Parathyroid adenoma (tissue), 2 donors: Measurements from ENCODE around the gene SPDYE17.
"Not testable (repeated sequence)": the region's sequence is repeated elsewhere in the genome, so short reads cannot be mapped to it uniquely, and the experiment has no call there.

Source experiments
- H2AFZ ChIP-seq: fragments of 300-600 bp; sonication (generic); one replicate; pipeline ENCODE4 v1.7.0; 2017; ENCODE audit warnings: antibody characterized with exemption, mild to moderate bottlenecking
- H3K27ac ChIP-seq: fragments of 300-600 bp; sonication (generic); one replicate; pipeline ENCODE4 v1.7.0; 2017
- H3K27me3 ChIP-seq: fragments of 300-600 bp; sonication (generic); one replicate; pipeline ENCODE4 v1.7.0; 2017; ENCODE audit warnings: low read length; ENCODE audit not compliant: control insufficient read depth, insufficient read depth
- H3K36me3 ChIP-seq: fragments of 300-600 bp; sonication (generic); one replicate; pipeline ENCODE4 v1.7.0; 2017; ENCODE audit warnings: low read length; ENCODE audit not compliant: control insufficient read depth, insufficient read depth
- H3K4me1 ChIP-seq: fragments of 300-600 bp; sonication (generic); one replicate; pipeline ENCODE4 v1.7.0; 2017; ENCODE audit warnings: control low read depth
- H3K4me2 ChIP-seq: fragments of 300-600 bp; sonication (generic); one replicate; pipeline ENCODE4 v1.7.0; 2017; ENCODE audit warnings: low read length
- H3K4me3 ChIP-seq: fragments of 300-600 bp; sonication (generic); one replicate; pipeline ENCODE4 v1.7.0; 2017; ENCODE audit warnings: low read depth, low read length
- H3K79me2 ChIP-seq: fragments of 300-600 bp; sonication (generic); one replicate; pipeline ENCODE4 v1.7.0; 2017; ENCODE audit warnings: control low read depth
- H3K9ac ChIP-seq: fragments of 300-600 bp; sonication (generic); one replicate; pipeline ENCODE4 v1.7.0; 2017; ENCODE audit warnings: mild to moderate bottlenecking
- H3K9me3 ChIP-seq: fragments of 300-600 bp; sonication (generic); one replicate; pipeline ENCODE4 v1.7.0; 2017; ENCODE audit warnings: low read length; ENCODE audit not compliant: control insufficient read depth
- donor health status: primary hyperparathyroidism.

Gene SPDYE17, protein sequence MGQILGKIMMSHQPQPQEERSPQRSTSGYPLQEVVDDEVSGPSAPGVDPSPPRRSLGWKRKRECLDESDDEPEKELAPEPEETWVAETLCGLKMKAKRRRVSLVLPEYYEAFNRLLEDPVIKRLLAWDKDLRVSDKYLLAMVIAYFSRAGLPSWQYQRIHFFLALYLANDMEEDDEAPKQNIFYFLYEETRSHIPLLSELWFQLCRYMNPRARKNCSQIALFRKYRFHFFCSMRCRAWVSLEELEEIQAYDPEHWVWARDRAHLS

DNA sequence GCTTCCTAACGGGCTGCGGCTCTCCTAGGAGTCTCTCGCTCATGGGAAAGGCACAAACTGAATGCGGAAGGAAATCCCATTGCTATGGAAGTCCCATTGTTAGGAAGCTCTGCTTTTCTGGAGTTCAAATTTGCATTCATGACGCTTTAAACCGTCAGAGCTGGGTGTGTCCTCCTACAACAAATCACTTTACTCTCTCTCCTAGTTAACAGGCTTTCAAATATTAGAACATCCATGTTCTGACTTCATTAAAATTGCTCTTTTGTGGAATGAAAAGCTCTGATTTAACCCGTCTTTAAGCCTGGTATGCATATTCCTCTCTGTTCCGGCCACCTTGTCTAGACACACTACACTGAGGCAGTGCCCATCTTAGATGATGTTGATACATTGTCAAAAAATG lies at the start of gene SPDYE17:
Gene SPDYE17 (minus strand): TSS at position 101 of the 400 bp plus-strand sequence. CDS start 1,791 bp downstream, outside the sequence.
- H3K4me1 ChIP-seq, H3K27me3 ChIP-seq, H3K27ac ChIP-seq, H3K9ac ChIP-seq, H3K36me3 ChIP-seq, H3K79me2 ChIP-seq, H3K9me3 ChIP-seq, H2AFZ ChIP-seq, H3K4me2 ChIP-seq, H3K4me3 ChIP-seq: not testable (repeated sequence)

DNA sequence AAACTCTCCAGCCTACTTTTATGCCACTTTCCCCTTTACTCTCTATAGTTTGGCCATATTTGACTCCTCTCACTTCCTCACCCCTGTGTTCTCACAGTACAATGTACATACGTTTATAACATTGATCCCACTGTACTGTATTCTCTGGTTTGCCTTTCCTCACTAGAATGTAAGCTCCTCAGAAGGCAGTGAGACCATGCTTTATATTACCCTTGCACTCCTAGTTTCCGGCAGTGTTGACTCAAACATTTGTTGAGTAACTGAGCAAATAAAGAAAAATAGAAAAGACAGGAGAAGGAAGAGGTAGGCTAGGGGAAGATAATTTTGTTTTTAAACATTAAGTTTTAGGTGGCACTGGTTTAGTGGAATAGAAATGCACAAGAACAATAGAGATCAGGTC lies 48.1 kb upstream of the SPDYE17 start:
- not testable (repeated sequence) for H3K4me3 ChIP-seq, H3K9me3 ChIP-seq, H3K4me1 ChIP-seq

DNA sequence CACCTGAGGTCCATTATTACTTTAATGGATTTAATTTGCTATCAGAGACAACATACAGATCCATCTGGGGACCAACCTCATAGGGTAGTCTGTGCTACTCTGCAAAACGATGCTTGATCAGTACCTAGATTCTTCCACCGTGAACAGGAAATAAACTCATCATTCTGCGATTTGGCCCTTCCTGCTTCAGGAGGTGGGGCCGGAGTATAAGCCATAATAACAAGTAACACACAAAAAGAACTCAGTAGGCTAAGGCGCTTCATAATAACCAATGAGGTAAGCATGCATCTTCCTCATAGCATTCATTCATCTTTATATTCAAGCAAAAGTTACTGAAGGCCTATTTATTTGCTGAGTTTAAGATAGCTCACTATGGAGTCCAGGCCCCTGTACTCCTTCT lies 47.5 kb upstream of the SPDYE17 start:
- not testable (repeated sequence) for H3K9me3 ChIP-seq, H3K4me2 ChIP-seq, H3K27me3 ChIP-seq, H3K27ac ChIP-seq, H3K9ac ChIP-seq, H3K4me1 ChIP-seq, H3K4me3 ChIP-seq, H3K36me3 ChIP-seq, H2AFZ ChIP-seq, H3K79me2 ChIP-seq

More for the DNA sequence above, 48.1 kb upstream of the SPDYE17 start:
- H3K27ac ChIP-seq, H3K36me3 ChIP-seq, H3K9ac ChIP-seq, H3K27me3 ChIP-seq, H2AFZ ChIP-seq, H3K79me2 ChIP-seq, H3K4me2 ChIP-seq: not testable (repeated sequence)

DNA sequence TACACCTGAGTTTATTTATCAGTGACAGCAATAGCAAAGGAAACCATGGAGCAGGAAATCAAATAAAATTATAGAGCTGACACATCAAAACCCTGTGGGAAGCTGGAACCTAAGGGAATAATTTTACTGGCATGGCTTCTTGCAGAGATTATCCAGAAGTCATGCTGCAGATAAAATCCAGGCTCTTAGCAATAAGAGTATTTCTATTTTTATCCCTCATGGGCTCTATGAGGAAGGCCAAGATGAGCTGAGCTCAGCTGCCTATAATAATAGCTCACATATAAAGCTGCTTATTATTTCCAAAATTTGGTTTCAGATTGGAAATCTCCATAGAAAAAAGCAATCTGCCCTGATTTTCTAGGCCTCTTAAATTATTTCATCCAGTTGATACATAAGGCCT lies 47.0 kb upstream of the SPDYE17 start:
- not testable (repeated sequence) for H3K9ac ChIP-seq, H3K9me3 ChIP-seq, H3K36me3 ChIP-seq, H3K4me2 ChIP-seq, H3K4me1 ChIP-seq, H3K4me3 ChIP-seq, H3K27ac ChIP-seq, H2AFZ ChIP-seq, H3K79me2 ChIP-seq, H3K27me3 ChIP-seq

DNA sequence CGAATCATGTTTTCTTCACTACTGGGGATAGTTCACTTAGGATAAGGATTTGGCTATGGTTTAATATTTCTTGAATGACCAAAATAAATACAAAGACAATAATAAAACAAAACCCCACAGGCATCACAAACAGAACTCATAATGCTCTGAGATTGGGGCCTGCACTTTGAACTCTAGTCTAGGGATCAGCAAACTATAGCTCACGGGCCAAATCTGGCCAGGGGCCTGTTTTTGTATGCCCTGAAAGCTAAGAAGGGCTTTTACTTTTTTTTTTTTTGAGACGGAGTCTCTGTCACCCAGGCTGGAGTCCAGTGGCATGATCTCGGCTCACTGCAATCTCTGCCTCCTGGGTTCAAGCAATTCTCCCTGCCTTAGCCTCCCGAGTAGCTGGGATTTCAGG lies 44.9 kb upstream of the SPDYE17 start:
- not testable (repeated sequence) for H3K4me3 ChIP-seq, H3K4me2 ChIP-seq, H3K9me3 ChIP-seq, H3K27me3 ChIP-seq, H3K9ac ChIP-seq, H3K36me3 ChIP-seq, H3K27ac ChIP-seq, H3K4me1 ChIP-seq, H3K79me2 ChIP-seq, H2AFZ ChIP-seq

DNA sequence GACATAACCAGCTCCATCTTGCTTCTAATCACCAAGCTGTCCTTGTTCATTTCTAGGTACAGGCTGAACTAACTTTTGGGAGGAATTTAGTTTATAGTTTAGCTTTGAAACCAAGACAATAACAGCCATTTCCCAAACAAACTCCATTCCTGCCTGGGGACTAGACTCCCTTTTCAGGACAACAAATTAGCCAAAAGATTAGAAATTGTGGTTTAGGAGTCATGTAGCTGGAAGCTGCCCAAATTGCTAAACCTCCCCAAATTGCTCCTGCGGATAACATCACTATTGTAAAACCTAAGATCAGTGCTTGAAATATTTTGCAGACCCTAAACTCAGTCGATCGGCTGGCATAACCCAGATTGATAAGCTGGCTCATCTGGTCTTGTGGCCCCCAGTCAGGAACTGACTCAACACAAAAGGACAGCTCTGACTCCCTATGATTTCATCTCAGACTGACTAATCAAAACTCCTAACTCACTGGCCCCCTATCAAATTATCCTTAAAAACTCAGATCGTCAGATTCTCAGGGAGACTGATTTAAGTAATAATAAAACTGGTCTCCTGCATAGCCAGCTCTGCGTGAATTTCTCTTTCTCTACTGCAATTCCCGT lies 42.7 kb upstream of the SPDYE17 start:
- not testable (repeated sequence) for H3K4me1 ChIP-seq, H3K36me3 ChIP-seq, H3K27ac ChIP-seq, H2AFZ ChIP-seq, H3K27me3 ChIP-seq, H3K9me3 ChIP-seq, H3K79me2 ChIP-seq, H3K4me2 ChIP-seq, H3K4me3 ChIP-seq, H3K9ac ChIP-seq

DNA sequence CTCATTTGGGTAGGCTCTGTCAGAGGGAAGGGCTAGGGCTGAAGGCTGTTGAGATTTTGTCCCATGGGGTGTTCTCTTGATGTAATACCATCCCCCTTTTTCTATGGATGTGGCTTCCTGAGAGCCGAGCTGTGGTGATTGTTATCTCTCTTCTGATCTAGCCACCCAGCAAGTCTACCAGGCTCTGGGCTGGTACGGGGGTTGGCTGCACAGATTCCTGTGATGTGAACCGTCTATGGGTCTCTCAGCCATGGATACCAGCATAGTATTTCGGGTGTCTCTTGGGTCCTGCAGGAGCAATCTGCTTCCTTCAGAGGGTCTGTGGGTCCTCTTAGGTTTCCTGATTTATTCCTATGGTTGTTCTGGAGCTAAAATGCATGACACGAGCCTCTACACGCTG lies 38.9 kb upstream of the SPDYE17 start:
- not testable (repeated sequence) for H3K79me2 ChIP-seq, H2AFZ ChIP-seq, H3K27ac ChIP-seq, H3K4me2 ChIP-seq, H3K27me3 ChIP-seq, H3K4me1 ChIP-seq, H3K9me3 ChIP-seq, H3K9ac ChIP-seq, H3K4me3 ChIP-seq, H3K36me3 ChIP-seq

DNA sequence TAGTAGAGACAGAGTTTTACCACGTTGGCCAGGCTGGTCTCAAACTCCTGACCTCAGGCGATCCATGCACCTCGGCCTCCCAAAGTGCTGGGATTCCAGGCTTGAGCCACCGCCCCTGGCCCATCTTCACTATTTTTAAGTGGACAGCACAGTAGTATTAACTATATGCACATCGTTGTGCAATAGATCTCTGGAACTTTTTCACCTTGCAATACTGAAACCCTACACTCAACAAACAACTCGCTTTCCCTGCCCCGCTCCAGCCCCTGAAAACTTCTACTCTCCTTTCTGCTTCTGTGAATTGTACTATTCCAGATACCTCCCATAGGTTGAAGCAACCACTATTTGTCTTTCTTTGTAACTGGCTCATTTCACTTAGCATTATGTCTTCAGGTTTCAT lies 33.7 kb upstream of the SPDYE17 start:
- H2AFZ ChIP-seq, H3K27me3 ChIP-seq, H3K9ac ChIP-seq, H3K4me2 ChIP-seq, H3K9me3 ChIP-seq, H3K4me1 ChIP-seq, H3K27ac ChIP-seq, H3K36me3 ChIP-seq, H3K4me3 ChIP-seq, H3K79me2 ChIP-seq: not testable (repeated sequence)

DNA sequence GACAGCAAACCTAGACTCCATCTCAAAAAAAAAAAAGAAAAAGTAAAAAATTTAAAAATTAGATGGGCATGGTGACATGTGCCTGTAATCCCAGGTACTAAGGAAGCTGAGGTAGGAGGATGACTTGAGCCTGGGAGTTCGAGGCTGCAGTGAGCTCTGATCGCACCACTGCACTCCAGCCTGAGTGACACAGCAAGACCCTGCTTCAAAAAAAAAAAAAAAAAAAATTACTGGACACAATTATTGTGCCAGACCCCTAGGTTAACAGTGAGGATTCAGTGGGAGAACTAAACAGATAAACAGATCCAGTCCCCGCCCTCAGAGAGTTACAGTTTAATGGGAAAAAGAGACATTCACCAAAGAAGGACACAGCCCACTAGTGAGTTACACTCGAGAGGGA lies 31.6 kb upstream of the SPDYE17 start:
- not testable (repeated sequence) for H3K9ac ChIP-seq, H3K4me3 ChIP-seq, H3K27me3 ChIP-seq, H2AFZ ChIP-seq, H3K79me2 ChIP-seq, H3K4me2 ChIP-seq, H3K9me3 ChIP-seq, H3K27ac ChIP-seq, H3K36me3 ChIP-seq, H3K4me1 ChIP-seq

DNA sequence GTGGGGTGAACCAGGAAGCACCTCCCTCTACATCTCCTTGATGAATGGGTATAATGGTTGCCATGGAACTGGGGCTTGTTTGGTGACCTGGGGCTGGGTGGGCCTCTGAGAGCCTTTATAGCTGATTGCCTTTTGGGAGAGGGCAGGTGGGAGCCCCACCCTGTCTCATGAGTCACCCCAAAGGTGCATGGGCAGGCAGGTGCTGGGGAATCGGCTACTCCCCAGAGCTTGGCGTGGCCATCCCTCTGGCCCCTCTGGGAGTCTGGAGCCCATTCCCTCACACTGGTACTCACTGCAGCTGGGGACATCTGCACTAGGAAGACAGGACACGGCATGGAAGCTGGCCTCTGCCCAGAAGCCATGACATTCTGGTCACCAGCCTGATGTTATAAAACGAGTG lies 30.4 kb upstream of the SPDYE17 start, which contains the start of gene SPDYE18:
Gene SPDYE18 (minus strand): TSS at position 2 of the 400 bp plus-strand sequence. CDS start 2,046 bp downstream, outside the sequence.
- not testable (repeated sequence) for H3K4me2 ChIP-seq, H3K27ac ChIP-seq, H3K9me3 ChIP-seq, H3K9ac ChIP-seq, H3K4me3 ChIP-seq, H3K27me3 ChIP-seq, H3K79me2 ChIP-seq, H3K4me1 ChIP-seq, H3K36me3 ChIP-seq, H2AFZ ChIP-seq

DNA sequence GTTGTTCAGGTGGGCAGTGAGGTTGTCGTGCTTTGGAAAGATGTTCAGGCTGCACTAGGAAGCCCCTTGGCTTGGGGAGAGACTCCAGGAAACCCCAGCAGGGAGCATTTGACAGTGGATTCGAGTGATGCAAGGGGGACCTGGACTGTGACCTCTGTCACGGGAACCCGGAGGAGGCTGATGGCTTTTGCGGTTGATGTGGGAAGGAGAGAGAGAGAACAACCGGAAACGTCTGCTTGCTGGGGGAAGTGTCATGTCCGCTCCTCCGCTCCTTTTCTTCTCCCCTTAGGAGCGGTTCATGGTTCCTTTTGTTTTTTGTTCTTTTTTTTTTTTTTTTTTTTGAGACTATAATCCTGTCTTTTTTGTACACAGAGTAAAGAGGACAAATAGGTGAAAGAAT lies 5.8 kb downstream of the SPDYE17 start:
- H2AFZ ChIP-seq, H3K4me3 ChIP-seq, H3K4me2 ChIP-seq, H3K4me1 ChIP-seq, H3K27ac ChIP-seq, H3K9ac ChIP-seq, H3K9me3 ChIP-seq, H3K79me2 ChIP-seq, H3K36me3 ChIP-seq, H3K27me3 ChIP-seq: not testable (repeated sequence)
